Measurements from ENCODE around the gene SLC7A10.

GRCh38 chr19:33208904-33209849, 16.5 kb downstream of the SLC7A10 start:
- TF ChIP-seq CTCF (IDR thresholded peaks at IDR 0.05) (no peak), POLR2AphosphoS5 (IDR thresholded peaks at IDR 0.05) (no peak)
